Pancreas (tissue), 10 donors: ENCODE results near the gene TSEN34. TPM values are rescaled to one million over a fixed set of nuclear protein-coding genes. Genes with fewer than 3 reads are reported as not detected.

Experiments
- ATAC-seq, 4 donors: fragments of 200-7000 bp; cut with Tn5 transposase; one replicate each; pipeline versions ENCODE4 v1.8.0 to v1.9.1; 2020; ENCODE audit warnings: mild to moderate bottlenecking in 4 of 4, moderate library complexity in 4 of 4
- DNase-seq, 6 donors: peaks; one replicate each; pipeline ENCODE4 v3.0.0-alpha.2; 2020
- FAIRE-seq: peaks from 2 replicates; lab custom pipeline; 2012; peaks lifted over from hg19 to GRCh38; lab: Jason Lieb, UNC
- H3K27ac ChIP-seq, 4 donors: fragments of 200-600 bp; sonication (generic); 1 replicate in 3 of 4; 2 replicates in 1 of 4; pipeline versions ENCODE4 v1.5.0 to v1.8.0; 2020
- H3K27me3 ChIP-seq, 4 donors: fragments of 200-600 bp; one replicate each; pipeline ENCODE4 v1.8.0; 2021
- H3K36me3 ChIP-seq, 3 donors: fragments of 200-600 bp; sonication (generic) in 1 of 3; one replicate each; pipeline versions ENCODE4 v1.5.0 to v1.8.0; 2020 to 2021
- H3K4me1 ChIP-seq, 3 donors: fragments of 200-600 bp; one replicate each; pipeline ENCODE4 v1.8.0; 2021
- H3K4me3 ChIP-seq, 4 donors: fragments of 200-600 bp; sonication (generic) in 2 of 4; one replicate each; pipeline versions ENCODE4 v1.5.0 to v1.8.0; 2020 to 2021
- H3K9me3 ChIP-seq, 4 donors: fragments of 200-600 bp; one replicate each; pipeline ENCODE4 v1.8.0; 2021
- WGBS, 2 donors: extraction: QIAGEN DNeasy Blood & Tissue Kit; methylation state at CpG; one replicate each; pipeline ENCODE4 v1.1.7; 2013; 5-methylcytosine and 5-hydroxymethylcytosine counted together
- intact Hi-C, 3 donors: fragments of 100-400 bp; cut with DNase I; formaldehyde crosslinking; loops; one replicate each; pipeline versions ENCODE4 v1.11.1 to v1.14.2; 2022
- polyA plus RNA-seq, 2 donors: library from polyadenylated mRNA; stranded (reverse); fragments of 200-250 nt; gene quantifications; one replicate each; pipeline ENCODE4 v1.2.3, GENCODE V29; 2013
- total RNA-seq, 6 donors: library from RNA; stranded (reverse); fragmentation: NEBNext Ultra II Directional in 4 of 6; extraction: Animal tissue kit (Norgen Biotek cat#: 25700) in 4 of 6; gene quantifications; one replicate each; pipeline versions ENCODE4 v1.2.1 to v1.2.4, GENCODE V29; 2021 to 2023
- TF ChIP-seq, protein P1 (sequence below), 4 donors: fragments of 200-600 bp; sonication (generic) in 3 of 4; IDR thresholded peaks; one replicate each; pipeline versions ENCODE4 v1.5.0 to v1.8.0; 2021; ENCODE audit warnings: antibody characterized with exemption in 4 of 4
- donor health status: healthy with polysubstance abuse.
- donor health status: DM: no; HTN: no; CAD: no; lungs with moderate emphysema.
- donor health status: DM: no; HTN: no; CAD: no.
- donor health status: control.
- donor health status: control.
- donor health status: Bipolar disorder and iron deficiency.
- donor health status: DM: yes; HTN: yes; CAD: no.
- donor health status: DM: no; HTN: no; CAD: no.
- donor health status: DM: no; HTN: no; CAD: no.
- donor health status: DM: yes; HTN: yes; CAD: no.

The TSEN34 gene
- total and polyA plus RNA-seq, 8 donors = 16.8 to 33.3 (median 19.4) TPM

DNA sequence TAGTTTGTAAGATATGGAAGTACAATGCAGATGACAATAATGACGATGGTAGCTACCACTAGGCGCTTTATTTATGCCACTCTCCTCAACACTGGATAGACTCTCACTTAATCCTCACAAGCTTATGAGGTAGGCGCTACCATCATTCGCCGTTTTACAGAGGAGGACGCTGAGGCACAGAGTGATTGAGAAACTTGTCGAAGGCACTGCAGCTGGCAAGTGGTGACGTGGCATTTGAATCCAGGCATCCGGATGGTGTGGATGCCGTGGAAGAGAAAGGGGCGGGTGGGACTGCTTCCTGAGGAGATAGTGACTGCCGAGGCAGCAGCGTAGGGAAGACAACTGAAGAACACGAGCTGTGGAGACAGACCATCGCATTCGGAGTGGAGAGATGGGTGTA is 8.3 kb downstream of the TSEN34 start:
- Histone ChIP-seq H3K27ac (no peak overlapping the region), H3K36me3 (peaks cover 0 to 15% (median 3%) of the 10 kb centered on the region in 3 donors), H3K4me3 (no peak overlapping the region), H3K27me3 (no peaks in the 10 kb centered on the region), H3K9me3 (no peaks in the 10 kb centered on the region), H3K4me1 (peaks cover 13 to 29% (median 25%) of the 10 kb centered on the region in 3 donors)
- WGBS, 2 donors = 91 to 93% methylated on average over 16 of the region's 16 CpGs
- DNase-seq (peak in 2 of 6 donors; percentile 29 to 41), ATAC-seq (no peak), FAIRE-seq (no peak)
- intact Hi-C loops = no loop called here
- TF ChIP-seq, protein P1, sequence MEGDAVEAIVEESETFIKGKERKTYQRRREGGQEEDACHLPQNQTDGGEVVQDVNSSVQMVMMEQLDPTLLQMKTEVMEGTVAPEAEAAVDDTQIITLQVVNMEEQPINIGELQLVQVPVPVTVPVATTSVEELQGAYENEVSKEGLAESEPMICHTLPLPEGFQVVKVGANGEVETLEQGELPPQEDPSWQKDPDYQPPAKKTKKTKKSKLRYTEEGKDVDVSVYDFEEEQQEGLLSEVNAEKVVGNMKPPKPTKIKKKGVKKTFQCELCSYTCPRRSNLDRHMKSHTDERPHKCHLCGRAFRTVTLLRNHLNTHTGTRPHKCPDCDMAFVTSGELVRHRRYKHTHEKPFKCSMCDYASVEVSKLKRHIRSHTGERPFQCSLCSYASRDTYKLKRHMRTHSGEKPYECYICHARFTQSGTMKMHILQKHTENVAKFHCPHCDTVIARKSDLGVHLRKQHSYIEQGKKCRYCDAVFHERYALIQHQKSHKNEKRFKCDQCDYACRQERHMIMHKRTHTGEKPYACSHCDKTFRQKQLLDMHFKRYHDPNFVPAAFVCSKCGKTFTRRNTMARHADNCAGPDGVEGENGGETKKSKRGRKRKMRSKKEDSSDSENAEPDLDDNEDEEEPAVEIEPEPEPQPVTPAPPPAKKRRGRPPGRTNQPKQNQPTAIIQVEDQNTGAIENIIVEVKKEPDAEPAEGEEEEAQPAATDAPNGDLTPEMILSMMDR (IDR thresholded peaks at IDR 0.05) = no peak

DNA sequence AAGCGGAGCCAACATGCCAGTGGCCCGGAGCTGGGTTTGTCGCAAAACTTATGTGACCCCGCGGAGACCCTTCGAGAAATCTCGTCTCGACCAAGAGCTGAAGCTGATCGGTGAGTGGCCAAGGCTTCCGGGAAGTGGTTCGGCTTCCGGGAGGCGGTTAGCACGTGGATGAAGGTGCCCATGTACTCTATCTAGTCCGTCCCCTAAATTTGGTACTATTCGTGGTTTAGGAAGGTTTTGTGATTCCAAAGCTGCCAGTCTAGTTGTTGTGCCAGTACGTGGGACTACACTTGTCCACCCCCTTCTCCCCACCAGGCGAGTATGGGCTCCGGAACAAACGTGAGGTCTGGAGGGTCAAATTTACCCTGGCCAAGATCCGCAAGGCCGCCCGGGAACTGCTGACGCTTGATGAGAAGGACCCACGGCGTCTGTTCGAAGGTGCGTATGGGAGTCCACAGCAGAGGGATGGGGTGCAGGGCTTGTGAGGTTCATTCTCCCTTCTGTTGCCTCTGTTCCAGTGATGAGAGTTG is 10.1 kb downstream of the TSEN34 start:
- Histone ChIP-seq H3K27ac (peak overlapping the region; percentile 82 to 97 (median 89)), H3K4me1 (peaks cover 18 to 45% (median 37%) of the 10 kb centered on the region in 3 donors), H3K9me3 (no peaks in the 10 kb centered on the region), H3K4me3 (peak overlapping the region; percentile 55 to 87 (median 62)), H3K27me3 (no peaks in the 10 kb centered on the region), H3K36me3 (peaks cover 4 to 25% (median 19%) of the 10 kb centered on the region in 3 donors)
- TF ChIP-seq, protein P1 (IDR thresholded peaks at IDR 0.05) = no peak
- no peak for FAIRE-seq
- ATAC-seq = peak in 3 of 4 donors; percentile 0
- peak in 1 of 6 donors; percentile 51 for DNase-seq
- intact Hi-C loops = no loop called here
- WGBS, 2 donors = 1% methylated on average over 28 of the region's 28 CpGs

DNA sequence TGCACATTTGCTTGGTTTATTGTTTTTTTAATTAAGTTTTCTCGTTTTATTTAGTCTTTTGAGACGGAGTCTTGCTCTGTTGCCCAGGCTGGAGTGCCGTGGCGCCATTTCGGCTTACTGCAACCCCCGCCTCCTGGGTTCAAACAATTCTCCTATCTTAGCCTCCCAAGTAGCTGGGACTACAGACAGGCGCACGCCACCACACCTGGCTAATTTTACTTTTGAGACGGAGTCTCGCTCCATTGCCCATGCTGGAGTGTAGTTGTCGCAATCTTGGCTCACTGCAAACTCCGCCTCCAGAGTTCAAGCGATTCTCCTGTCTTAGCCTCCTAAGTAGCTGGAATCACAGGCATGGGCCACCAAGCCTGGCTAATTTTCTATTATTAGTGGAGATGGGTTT is 10.9 kb downstream of the TSEN34 start:
- H3K9me3 ChIP-seq = no peaks in the 10 kb centered on the region
- intact Hi-C loops = no loop called here
- FAIRE-seq = no peak

DNA sequence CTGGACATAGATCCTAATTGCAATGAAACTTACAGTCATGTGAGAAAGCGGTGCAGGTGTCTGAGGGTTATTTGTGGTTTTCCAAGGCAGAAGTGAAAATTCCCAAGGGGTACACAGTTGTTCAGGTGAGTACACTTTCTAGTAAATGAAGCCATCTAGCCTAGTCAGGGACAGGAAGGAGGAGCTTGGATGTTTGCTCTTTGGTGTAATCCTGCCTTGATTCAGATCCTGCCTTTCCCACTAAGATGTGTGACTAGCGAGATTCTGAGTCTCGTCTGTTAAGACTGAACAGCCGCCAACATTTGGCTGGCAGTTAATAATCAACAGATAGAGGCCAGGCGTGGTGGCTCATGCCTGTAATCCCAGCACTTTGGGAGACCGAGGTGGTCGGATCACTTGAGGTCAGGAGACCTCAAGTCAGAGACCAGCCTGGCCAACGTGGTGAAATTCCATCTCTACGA is 12.1 kb downstream of the TSEN34 start:
- H3K36me3 ChIP-seq = peaks cover 7 to 43% (median 38%) of the 10 kb centered on the region in 3 donors

More for the DNA sequence above, 10.9 kb downstream of the TSEN34 start:
- Histone ChIP-seq H3K27ac (peak overlapping the region in 2 of 4 donors; percentile 93 to 97), H3K4me1 (peaks cover 18 to 53% (median 37%) of the 10 kb centered on the region in 3 donors), H3K36me3 (peaks cover 5 to 33% (median 26%) of the 10 kb centered on the region in 3 donors), H3K4me3 (peak overlapping the region; percentile 55 to 87 (median 62)), H3K27me3 (no peaks in the 10 kb centered on the region)
- TF ChIP-seq, protein P1 (IDR thresholded peaks at IDR 0.05) = no peak
- 41 to 67% methylated on average over 13 of the region's 13 CpGs for WGBS, 2 donors
- DNase-seq = peak in 1 of 6 donors; percentile 45
- ATAC-seq = no peak

More for the DNA sequence above, 12.1 kb downstream of the TSEN34 start:
- WGBS, 2 donors = 9 to 14% methylated on average over 9 of the region's 9 CpGs
- intact Hi-C loops = no loop called here
- H3K4me1 ChIP-seq = peaks cover 18 to 65% (median 44%) of the 10 kb centered on the region in 3 donors
- peak overlapping the region in 2 of 4 donors; percentile 93 to 97 for H3K27ac ChIP-seq
- H3K9me3 ChIP-seq = no peaks in the 10 kb centered on the region
- FAIRE-seq (no peak), DNase-seq (peak in 4 of 6 donors; percentile 57 to 71 (median 62)), ATAC-seq (peak in 3 of 4 donors; percentile 19 to 25 (median 24))
- H3K27me3 ChIP-seq = no peaks in the 10 kb centered on the region
- TF ChIP-seq, protein P1 (IDR thresholded peaks at IDR 0.05) = no peak
- peak overlapping the region in 3 of 4 donors; percentile 9 to 87 (median 56) for H3K4me3 ChIP-seq
